Calu3 (cell line): Measurements from ENCODE around the gene NEB. TPM values are rescaled to one million over a fixed set of nuclear protein-coding genes. Genes with fewer than 3 reads are reported as not detected.

Experiments
- BruUV-seq: library from RNA; stranded (reverse); fragments of 400-500 nt; replicated peaks from 2 replicates; lab custom pipeline; 2021; lab: Mats Ljungman, UMichigan
- CTCF ChIA-PET: fragments of 300-600 bp; sonication (Branson Sonifier 250); formaldehyde crosslinking; loops from one replicate; lab custom pipeline; 2022; ENCODE audit warnings: antibody characterized with exemption; lab: Charles Lee
- DNase-seq: peaks from one replicate; pipeline ENCODE4 v3.0.0; 2022
- H3K27ac Mint-ChIP-seq: one replicate; pipeline ENCODE4 v1.8.0; 2022; ENCODE audit warnings: mixed read lengths; ENCODE audit not compliant: unreplicated experiment
- H3K27me3 Mint-ChIP-seq: one replicate; pipeline ENCODE4 v1.8.0; 2022; ENCODE audit warnings: mixed read lengths; ENCODE audit not compliant: unreplicated experiment
- H3K36me3 Mint-ChIP-seq: one replicate; pipeline ENCODE4 v1.8.0; 2022; ENCODE audit warnings: mild to moderate bottlenecking, moderate library complexity, mixed read lengths; ENCODE audit not compliant: insufficient read depth, unreplicated experiment
- H3K4me1 Mint-ChIP-seq: one replicate; pipeline ENCODE4 v1.8.0; 2022; ENCODE audit warnings: mild to moderate bottlenecking, low read depth, mixed read lengths; ENCODE audit not compliant: unreplicated experiment
- H3K4me3 Mint-ChIP-seq: one replicate; pipeline ENCODE4 v1.8.0; 2022; ENCODE audit warnings: mild to moderate bottlenecking, low read depth, moderate library complexity, mixed read lengths; ENCODE audit not compliant: unreplicated experiment
- H3K9me3 Mint-ChIP-seq: one replicate; pipeline ENCODE4 v1.8.0; 2022; ENCODE audit warnings: low read depth, mixed read lengths; ENCODE audit not compliant: unreplicated experiment
- CTCF ChIP-seq: fragments of 200-600 bp; IDR thresholded peaks from one replicate; pipeline ENCODE4 v1.8.0; 2022; ENCODE audit warnings: antibody characterized with exemption; ENCODE audit not compliant: unreplicated experiment
- intact Hi-C: fragments of 100-400 bp; cut with micrococcal nuclease; formaldehyde crosslinking; loops from one replicate; pipeline ENCODE4 v1.10.0; 2022; ENCODE audit not compliant: unreplicated experiment
- total RNA-seq: library from RNA; stranded (reverse); gene quantifications from 2 replicates; pipeline ENCODE4 v1.2.3, GENCODE V29; 2022

Gene NEB
- total RNA-seq, 1 experiment from 2014 or later, result 27.5 TPM

GRCh38 chr2:151776367-151776766, 42.1 kb upstream of the NEB start:
- no peak for DNase-seq
- Mint-ChIP-seq H3K9me3 (no peaks in the 10 kb centered on the region), H3K36me3 (peaks cover 18% of the 10 kb centered on the region), H3K4me3 (no peak overlapping the region), H3K4me1 (peaks cover 9% of the 10 kb centered on the region), H3K27ac (no peak overlapping the region), H3K27me3 (no peaks in the 10 kb centered on the region)
- no peak for TF ChIP-seq CTCF
- intact Hi-C loops, result no loop called here
- BruUV-seq, result no TSS peak
- CTCF ChIA-PET, result no interaction called here

GRCh38 chr2:151775057-151775740, 40.9 kb upstream of the NEB start:
- no peak overlapping the region for H3K27ac Mint-ChIP-seq
- DNase-seq, result no peak
- CTCF ChIA-PET, result no interaction called here
- H3K27me3 Mint-ChIP-seq, result no peaks in the 10 kb centered on the region
- intact Hi-C loops, result no loop called here
- H3K9me3 Mint-ChIP-seq, result no peaks in the 10 kb centered on the region
- no peak for TF ChIP-seq CTCF
- peaks cover 9% of the 10 kb centered on the region for H3K4me1 Mint-ChIP-seq
- BruUV-seq, result no TSS peak
- no peak overlapping the region for H3K4me3 Mint-ChIP-seq
- H3K36me3 Mint-ChIP-seq, result peaks cover 16% of the 10 kb centered on the region

- H3K36me3 Mint-ChIP-seq, result peaks cover 10% of the 10 kb centered on the region
- intact Hi-C loops, result no loop called here
- CTCF ChIA-PET, result no interaction called here
- no peaks in the 10 kb centered on the region for H3K27me3 Mint-ChIP-seq
- no peak for DNase-seq
- no peak for TF ChIP-seq CTCF
- H3K4me3 Mint-ChIP-seq, result no peak overlapping the region
- peaks cover 9% of the 10 kb centered on the region for H3K4me1 Mint-ChIP-seq
- no peaks in the 10 kb centered on the region for H3K9me3 Mint-ChIP-seq
- no peak overlapping the region for H3K27ac Mint-ChIP-seq
- BruUV-seq, result no TSS peak
Measured at GRCh38 chr2:151774506-151774905, 40.2 kb upstream of the NEB start.

GRCh38 chr2:151771599-151772358, 37.5 kb upstream of the NEB start:
- peaks cover 9% of the 10 kb centered on the region for H3K36me3 Mint-ChIP-seq
- H3K4me3 Mint-ChIP-seq, result no peak overlapping the region
- H3K9me3 Mint-ChIP-seq, result no peaks in the 10 kb centered on the region
- H3K27ac Mint-ChIP-seq, result no peak overlapping the region
- BruUV-seq, result no TSS peak
- CTCF ChIA-PET, result no interaction called here
- TF ChIP-seq CTCF, result no peak
- intact Hi-C loops, result no loop called here
- H3K4me1 Mint-ChIP-seq, result peaks cover 9% of the 10 kb centered on the region
- no peaks in the 10 kb centered on the region for H3K27me3 Mint-ChIP-seq
- no peak for DNase-seq
